Skin of body (tissue), 2 donors: ENCODE data around the gene HAUS2. TPM values are rescaled to one million over a fixed set of nuclear protein-coding genes. Genes with fewer than 3 reads are reported as not detected.

Experiments
- DNase-seq: peaks from one replicate; lab custom pipeline; 2025; lab: John Stamatoyannopoulos, UW
- total RNA-seq: library from RNA; depleted of rRNA; stranded (reverse); fragments of >200 nt; gene quantifications from one replicate; pipeline ENCODE4 v1.2.3, GENCODE V29; 2014

Gene HAUS2
- total RNA-seq, 1 donor from 2014 or later, result 21.0 TPM

DNA sequence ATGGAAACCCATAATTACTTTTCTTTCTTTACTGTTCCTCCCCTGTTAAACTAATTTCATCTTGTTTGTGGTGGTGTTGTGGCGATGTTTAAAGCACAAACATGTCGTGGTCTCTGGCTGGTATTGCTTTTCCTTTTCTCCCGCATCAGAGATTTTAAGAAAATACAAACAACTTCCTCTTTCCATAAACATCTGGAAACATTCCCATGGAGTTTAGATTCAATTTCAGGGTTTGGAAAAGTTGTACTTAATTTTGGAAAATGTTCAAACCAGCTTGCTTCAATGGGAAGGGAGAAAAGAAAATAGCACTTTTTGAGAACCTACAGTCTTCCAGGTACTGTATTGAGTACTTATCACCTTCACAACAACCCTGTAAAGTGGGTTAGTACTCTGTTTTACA lies 57.2 kb downstream of the HAUS2 start:
- peak; percentile 65 for DNase-seq

DNA sequence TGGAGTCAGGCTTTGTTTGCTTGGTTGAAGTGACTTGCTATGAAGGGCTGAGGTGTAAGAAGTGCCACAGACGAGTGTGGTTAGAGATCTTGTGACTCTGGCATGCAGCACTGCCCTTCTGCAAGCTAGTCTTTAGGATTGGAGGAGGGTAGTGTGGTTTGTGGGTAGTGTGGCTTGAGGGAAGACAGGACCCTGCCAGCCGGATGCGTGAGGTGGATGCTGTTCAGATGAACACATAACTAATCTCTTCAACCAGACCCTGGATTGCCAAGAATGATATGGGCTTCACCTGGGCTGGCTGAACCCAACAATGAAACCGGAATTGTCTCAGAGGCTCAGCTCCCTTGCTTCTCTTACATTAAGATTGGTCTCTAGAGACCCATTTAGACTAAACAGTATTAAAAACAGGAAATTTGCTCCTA lies 59.5 kb downstream of the HAUS2 start:
- DNase-seq, result no peak

DNA sequence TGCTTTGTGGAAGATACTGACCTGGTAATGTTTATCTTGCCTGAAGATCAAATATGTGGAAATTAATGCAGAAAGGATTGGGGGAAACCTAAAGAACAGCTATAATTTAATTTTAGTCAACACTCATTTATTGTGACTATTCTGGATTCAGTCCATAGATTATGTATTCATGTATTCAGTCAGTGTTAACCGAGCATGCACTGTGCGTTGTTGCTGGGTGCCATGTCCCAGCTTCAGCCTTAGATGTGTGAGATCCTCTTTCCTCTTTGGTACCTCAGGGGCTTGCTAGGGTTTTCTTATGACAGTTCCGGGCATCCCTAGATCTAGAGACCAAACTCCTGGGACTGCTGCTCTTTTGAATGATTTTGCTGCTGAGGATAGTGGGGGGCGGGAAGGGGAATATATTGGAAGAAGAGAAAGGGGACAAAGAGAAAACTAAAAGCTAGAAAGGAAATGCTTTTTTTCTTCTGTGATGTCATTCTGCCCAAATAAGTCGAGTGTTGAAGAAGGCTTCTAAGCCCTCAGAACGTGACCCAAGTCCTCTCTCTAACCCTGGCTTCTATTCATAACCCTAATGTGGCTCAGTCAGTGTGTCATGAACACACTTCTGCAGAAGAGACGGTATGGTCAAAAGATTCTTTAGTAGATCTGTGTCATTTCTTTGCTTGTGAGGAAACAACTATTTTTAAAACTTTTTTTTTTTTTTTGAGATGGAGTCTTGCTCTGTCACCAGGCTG lies 60.3 kb downstream of the HAUS2 start:
- DNase-seq, result no peak

DNA sequence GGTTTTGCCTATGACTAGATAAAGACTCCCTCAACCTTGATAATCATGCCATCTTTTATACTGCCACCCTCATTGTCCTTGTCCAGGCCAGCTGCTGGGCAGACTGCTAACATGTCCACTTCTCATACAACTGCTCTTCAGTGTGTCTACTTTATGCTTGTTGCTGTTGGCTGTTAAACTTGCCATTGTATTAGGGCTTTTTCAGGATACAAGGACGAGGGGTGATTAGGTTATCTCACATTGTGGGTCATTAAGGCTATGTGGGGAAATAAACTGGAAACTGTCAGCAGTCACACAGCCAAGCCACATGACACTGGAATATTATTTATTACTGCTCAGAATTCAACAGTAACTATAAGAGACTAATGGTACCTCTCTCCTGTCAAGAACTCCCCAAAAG lies 62.9 kb downstream of the HAUS2 start:
- no peak for DNase-seq

DNA sequence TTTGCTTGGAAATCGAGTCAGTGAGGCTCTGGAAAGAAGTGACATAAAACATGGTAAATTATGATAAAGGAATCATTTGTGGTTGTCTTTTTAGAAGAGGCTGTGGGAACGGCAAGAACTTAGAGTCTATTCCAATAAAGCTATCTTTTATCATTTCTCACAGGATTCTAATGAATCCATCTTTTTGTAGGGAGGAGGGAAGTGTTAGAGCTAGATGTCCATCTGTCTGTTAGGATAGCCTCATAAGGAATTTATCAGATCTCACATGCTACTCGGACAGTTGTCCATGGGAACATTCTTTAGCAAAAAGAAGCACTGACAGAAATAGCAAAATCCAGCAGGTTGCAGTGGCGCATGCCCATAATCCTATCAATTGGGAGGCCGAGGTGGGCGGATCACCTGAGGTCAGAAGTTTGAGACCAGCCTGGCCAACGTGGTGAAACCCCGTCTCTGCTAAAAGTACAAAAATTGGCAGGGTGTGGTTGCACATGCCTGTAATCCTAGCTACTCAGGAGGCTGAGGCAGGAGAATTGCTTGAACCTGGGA lies 63.8 kb downstream of the HAUS2 start:
- DNase-seq, result no peak

DNA sequence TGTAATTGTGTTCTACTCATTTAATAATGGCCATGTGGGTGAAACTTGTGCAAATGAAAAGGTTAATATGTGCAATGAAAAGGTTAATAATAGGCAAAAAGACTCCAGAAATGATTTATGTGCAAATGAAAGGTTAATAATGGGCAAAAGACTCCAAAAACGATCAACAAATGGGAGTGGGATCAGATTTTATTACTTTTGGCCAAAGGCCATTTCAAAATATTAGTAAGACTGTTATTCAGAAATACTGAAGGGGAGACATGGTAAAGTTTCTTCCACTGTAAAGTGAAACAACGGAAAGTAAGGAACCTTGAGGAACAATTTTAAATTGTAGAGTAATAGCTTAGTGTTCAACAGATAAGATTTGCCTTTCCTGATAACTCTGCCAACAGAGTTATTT lies 67.5 kb downstream of the HAUS2 start:
- DNase-seq, result no peak

Other genes starting within 250 kb of the HAUS2 start
- 66.0 TPM for gene CAPN3, start 189.3 kb upstream of the HAUS2 start, total RNA-seq
- 91.1 TPM for gene ZNF106, start 57.7 kb upstream of the HAUS2 start, total RNA-seq
- 58.8 TPM for gene SNAP23, start 53.2 kb upstream of the HAUS2 start, total RNA-seq
- gene LRRC57, start within 50 bp of the HAUS2 start, total RNA-seq, result 17.4 TPM
- 41.8 TPM for gene STARD9, start 26.8 kb downstream of the HAUS2 start, total RNA-seq
- 9.6 TPM for gene CDAN1, start 188.3 kb downstream of the HAUS2 start, total RNA-seq